Fibroblast of skin of back (primary cell): ENCODE data around the gene ELN.

Experiments
- DNase-seq: peaks from one replicate; pipeline ENCODE4 v3.0.0-alpha.2; 2013

ELN gene

GRCh38 chr7:74097937-74098614 lies 70.1 kb downstream of the ELN start:
- peak; percentile 85 for DNase-seq

GRCh38 chr7:74099031-74099430 lies 71.1 kb downstream of the ELN start:
- no peak for DNase-seq

- DNase-seq: no peak
Measured at GRCh38 chr7:74101061-74101681, 73.2 kb downstream of the ELN start.

- DNase-seq: no peak
Measured at GRCh38 chr7:74103219-74103772, 75.3 kb downstream of the ELN start.

GRCh38 chr7:74104702-74105101 lies 76.7 kb downstream of the ELN start:
- no peak for DNase-seq

- DNase-seq: no peak
Measured at GRCh38 chr7:74105992-74106391, 78.0 kb downstream of the ELN start.

GRCh38 chr7:74106846-74107245 lies 78.9 kb downstream of the ELN start:
- DNase-seq: no peak

GRCh38 chr7:74115326-74115725 lies 87.4 kb downstream of the ELN start:
- no peak for DNase-seq

- DNase-seq: no peak
Measured at GRCh38 chr7:74116356-74116755, 88.4 kb downstream of the ELN start.
